HepG2 (cell line): ENCODE data around the gene FAM163A. TPM values are rescaled to one million over a fixed set of nuclear protein-coding genes. Genes with fewer than 3 reads are reported as not detected.

Source experiments
- ATAC-seq: fragments of 200-7000 bp; cut with Tn5 transposase; 3 replicates; pipeline ENCODE4 v1.9.1; 2020; ENCODE audit warnings: mild to moderate bottlenecking, moderate library complexity
- BruUV-seq: library from RNA; stranded (reverse); fragments of 400-500 nt; replicated peaks from 2 replicates; lab custom pipeline; 2021; lab: Mats Ljungman, UMichigan
- CTCF ChIA-PET: fragments of 300-600 bp; formaldehyde crosslinking; extraction: SDS; loops from one replicate; lab custom pipeline; 2021; ENCODE audit warnings: low total read pairs, inconsistent platforms, low intra/inter-chr PET ratio; lab: Yijun Ruan, JAX
- POLR2A ChIA-PET: fragments of 350-600 bp; sonication (Branson Sonifier 250); formaldehyde crosslinking; loops from one replicate; lab custom pipeline; 2020; ENCODE audit warnings: antibody characterized with exemption, inconsistent platforms; lab: Yijun Ruan, JAX
- DNase-seq: peaks from one replicate; pipeline ENCODE4 v3.0.0-alpha.2; 2015; ENCODE audit warnings: low spot score
- FAIRE-seq: peaks from 3 replicates; lab custom pipeline; 2011; peaks lifted over from hg19 to GRCh38; lab: Jason Lieb, UNC
- H2AFZ ChIP-seq: one replicate; pipeline ENCODE4 v1.6.1; 2011; ENCODE audit warnings: low read length, inconsistent platforms
- H3K27ac ChIP-seq: fragments of 300-600 bp; 3 replicates; pipeline ENCODE4 v1.8.0; 2011; ENCODE audit warnings: mixed run types, mild to moderate bottlenecking, mixed read lengths, low read length, inconsistent platforms; ENCODE audit not compliant: insufficient read depth; ENCODE audit errors: extremely low read length
- H3K27me3 ChIP-seq, 2 experiments: fragments of 200-600 bp in 1 of 2; 2 replicates in 1 of 2; 3 replicates in 1 of 2; pipeline versions ENCODE4 v1.6.0 to v1.8.0; 2011; ENCODE audit warnings: low read length in 2 of 2, mild to moderate bottlenecking in 2 of 2, moderate library complexity in 2 of 2, inconsistent platforms in 1 of 2; ENCODE audit not compliant: insufficient read depth in 2 of 2, control insufficient read depth in 1 of 2
- H3K36me3 ChIP-seq, 2 experiments: fragments of 200-600 bp in 1 of 2; replicated peaks in 1 of 2; 2 replicates in 1 of 2; 3 replicates in 1 of 2; pipeline versions ENCODE4 v1.5.1 to v1.8.0; 2011; ENCODE audit warnings: low read length in 2 of 2, inconsistent platforms in 1 of 2; ENCODE audit not compliant: insufficient read depth in 2 of 2, control insufficient read depth in 1 of 2
- H3K4me1 ChIP-seq: 2 replicates; pipeline ENCODE4 v1.5.1; 2012; ENCODE audit warnings: low read length, inconsistent platforms; ENCODE audit not compliant: insufficient read depth
- H3K4me2 ChIP-seq: 2 replicates; pipeline ENCODE4 v1.6.0; 2011; ENCODE audit warnings: low read depth, low read length, inconsistent platforms
- H3K4me3 ChIP-seq, 3 experiments: fragments of 200-600 bp in 1 of 3; sonication (generic), shearing (Covaris generic) in 1 of 3; replicated peaks in 1 of 3; 2 replicates each; pipeline ENCODE4 v1.5.1; 2011 to 2016; ENCODE audit warnings: low read length in 3 of 3, inconsistent platforms in 2 of 3, low read depth in 2 of 3, mild to moderate bottlenecking in 2 of 3, control low read depth in 1 of 3, mixed read lengths in 1 of 3; ENCODE audit not compliant: insufficient read depth in 1 of 3
- H3K79me2 ChIP-seq: one replicate; pipeline ENCODE4 v1.6.1; 2011; ENCODE audit warnings: low read length, inconsistent platforms; ENCODE audit not compliant: insufficient read depth
- H3K9ac ChIP-seq: 2 replicates; pipeline ENCODE4 v1.6.0; 2011; ENCODE audit warnings: mild to moderate bottlenecking, low read depth, low read length, inconsistent platforms; ENCODE audit not compliant: insufficient read depth
- H3K9me3 ChIP-seq: 2 replicates; pipeline ENCODE4 v1.5.1; 2012; ENCODE audit warnings: mild to moderate bottlenecking, low read length
- H4K20me1 ChIP-seq: 2 replicates; pipeline ENCODE4 v1.6.0; 2011; ENCODE audit warnings: inconsistent platforms, mild to moderate bottlenecking, low read length, moderate library complexity; ENCODE audit not compliant: insufficient read depth
- CEBPG ChIP-seq: IDR thresholded peaks from 2 replicates; pipeline ENCODE4 v1.6.1; 2016
- CENPT ChIP-seq: sonication (generic); formaldehyde crosslinking; IDR thresholded peaks from 2 replicates; pipeline ENCODE4 v1.8.0; 2022; ENCODE audit warnings: low read depth, mild to moderate bottlenecking, moderate library complexity, missing genetic modification reagents
- EEA1 ChIP-seq: sonication (generic); formaldehyde crosslinking; IDR thresholded peaks from 2 replicates; pipeline ENCODE4 v1.5.1; 2020; ENCODE audit warnings: mild to moderate bottlenecking, missing genetic modification reagents, borderline replicate concordance
- GZF1 ChIP-seq: sonication (generic); formaldehyde crosslinking; IDR thresholded peaks from 2 replicates; pipeline ENCODE4 v1.5.1; 2020; ENCODE audit warnings: mild to moderate bottlenecking, missing genetic modification reagents
- KAT8 ChIP-seq: IDR thresholded peaks from 2 replicates; pipeline ENCODE4 v1.6.1; 2016; ENCODE audit warnings: missing genetic modification reagents, missing compliant biosample characterization
- MYC ChIP-seq: sonication (generic); formaldehyde crosslinking; IDR thresholded peaks from 2 replicates; pipeline ENCODE4 v1.9.0; 2021; ENCODE audit warnings: missing genetic modification reagents, borderline replicate concordance
- NFKB2 ChIP-seq: sonication (generic); formaldehyde crosslinking; IDR thresholded peaks from 2 replicates; pipeline ENCODE4 v1.4.0; 2020; ENCODE audit warnings: missing genetic modification reagents, borderline replicate concordance
- NKX3-1 ChIP-seq: sonication (generic); formaldehyde crosslinking; IDR thresholded peaks from 2 replicates; pipeline ENCODE4 v1.5.0; 2020; ENCODE audit warnings: missing genetic modification reagents
- NR2F6 ChIP-seq, 2 experiments: IDR thresholded peaks; 2 replicates each; pipeline ENCODE4 v1.6.1; 2016; ENCODE audit warnings: antibody characterized with exemption in 1 of 2, mild to moderate bottlenecking in 1 of 2
- SNAI1 ChIP-seq: sonication (generic); formaldehyde crosslinking; IDR thresholded peaks from 2 replicates; pipeline ENCODE4 v1.5.0; 2020; ENCODE audit warnings: mild to moderate bottlenecking, missing genetic modification reagents, borderline replicate concordance
- THAP11 ChIP-seq: IDR thresholded peaks from 2 replicates; pipeline ENCODE4 v1.6.1; 2016; ENCODE audit warnings: missing biosample characterization, missing genetic modification reagents
- YEATS4 ChIP-seq: sonication (generic); formaldehyde crosslinking; IDR thresholded peaks from 2 replicates; pipeline ENCODE4 v1.4.0; 2020; ENCODE audit warnings: missing genetic modification reagents, borderline replicate concordance
- ZFP90 ChIP-seq: sonication (generic); formaldehyde crosslinking; IDR thresholded peaks from 2 replicates; pipeline ENCODE4 v1.8.0; 2022; ENCODE audit warnings: missing genetic modification reagents, mild to moderate bottlenecking, inconsistent platforms, borderline replicate concordance
- ZFY ChIP-seq: sonication (generic); formaldehyde crosslinking; IDR thresholded peaks from 2 replicates; pipeline ENCODE4 v1.4.0; 2020; ENCODE audit warnings: missing genetic modification reagents
- ZNF33A ChIP-seq: sonication (generic); formaldehyde crosslinking; IDR thresholded peaks from 2 replicates; pipeline ENCODE4 v1.5.1; 2020; ENCODE audit warnings: missing genetic modification reagents, mild to moderate bottlenecking, moderate library complexity, borderline replicate concordance
- ZNF773 ChIP-seq: sonication (generic); formaldehyde crosslinking; IDR thresholded peaks from 2 replicates; pipeline ENCODE4 v1.4.0; 2020; ENCODE audit warnings: missing genetic modification reagents, borderline replicate concordance
- WGBS: methylation state at CpG from one replicate; pipeline ENCODE4 v1.1.6; 2017; ENCODE audit warnings: low lambda C conversion rate; 5-methylcytosine and 5-hydroxymethylcytosine counted together
- in situ Hi-C: cut with HindIII; loops from 2 replicates; pipeline ENCODE4 v1.10.0; 2017; ENCODE audit warnings: low pct_unique_long_range_greater_than_20kb; ENCODE audit not compliant: extremely low pct_ligation_motif_present
- intact Hi-C: fragments of 100-400 bp; cut with micrococcal nuclease; formaldehyde crosslinking; loops from one replicate; pipeline ENCODE4 v1.10.0; 2022; ENCODE audit not compliant: unreplicated experiment
- polyA plus RNA-seq, 8 experiments: library from polyadenylated mRNA; depleted of rRNA in 3 of 8; stranded (reverse) in 7 of 8; unstranded in 1 of 8; fragments of >200 nt; fragmentation: Illumina TruSeq in 4 of 8; extraction: Trizol in 4 of 8; gene quantifications; 2 replicates each; pipeline versions ENCODE4 v1.2.1 to v1.2.3, GENCODE V29; 2011 to 2016; ENCODE audit warnings: low read depth in 4 of 8, missing spikeins in 1 of 8, mixed read lengths in 1 of 8; ENCODE audit not compliant: insufficient read depth in 1 of 8
- total RNA-seq, 5 experiments: library from RNA; depleted of rRNA; stranded (reverse); fragments of >200 nt; fragmentation: Illumina TruSeq; extraction: Trizol; gene quantifications; 2 replicates each; pipeline ENCODE4 v1.2.3, GENCODE V29; 2016; ENCODE audit warnings: low read depth in 1 of 5
- TF ChIP-seq, protein P1 (sequence below): sonication (generic); formaldehyde crosslinking; IDR thresholded peaks from 2 replicates; pipeline ENCODE4 v1.4.0; 2020; ENCODE audit warnings: mild to moderate bottlenecking, missing genetic modification reagents
- TF ChIP-seq, protein P2 (sequence below): sonication (generic); formaldehyde crosslinking; IDR thresholded peaks from 2 replicates; pipeline ENCODE4 v1.8.0; 2022; ENCODE audit warnings: low read depth, missing genetic modification reagents
- TF ChIP-seq, protein P3 (sequence below): sonication (generic); IDR thresholded peaks from 2 replicates; pipeline ENCODE4 v1.6.1; 2016; ENCODE audit warnings: low read depth, borderline replicate concordance
- TF ChIP-seq, protein P4 (sequence below): sonication (generic); formaldehyde crosslinking; IDR thresholded peaks from 2 replicates; pipeline ENCODE4 v1.9.0; 2021; ENCODE audit warnings: missing genetic modification reagents, mild to moderate bottlenecking, borderline replicate concordance

FAM163A gene
- total and polyA plus RNA-seq, 2 of the 13 experiments (the other 11 are each of a cell fraction or from before 2014, with no cell fraction given) = not detected

DNA sequence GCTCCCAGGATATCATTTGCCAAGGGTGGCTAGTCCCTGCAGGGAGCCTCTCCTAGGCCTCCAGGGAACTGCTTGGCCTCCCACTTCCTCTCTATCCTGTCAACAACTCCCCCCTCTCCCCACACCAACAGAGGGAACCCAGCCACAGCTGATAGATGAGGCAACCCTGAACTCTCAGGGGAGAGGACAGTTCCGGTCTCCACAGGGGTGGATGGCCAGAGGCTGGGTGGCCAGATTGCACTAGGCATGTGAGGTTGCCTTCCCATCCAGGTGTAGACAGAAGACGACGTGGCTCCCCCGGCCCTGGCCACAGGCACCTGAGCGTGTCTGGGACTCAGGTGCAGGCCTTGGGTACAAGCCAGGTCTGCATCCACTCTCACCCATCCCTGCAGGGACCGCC lies 81.2 kb downstream of the FAM163A start:
- ChIA-PET CTCF (no interaction called here), POLR2A (interaction anchor here (0.5 to 1.3 kb wide), 2 partner anchors 14 to 531 kb away, joined by 3 read pairs; partner anchors contain the start of gene SOAT1)
- intact Hi-C loops (no loop called here), in situ Hi-C loops (no loop called here)
- H3K9ac ChIP-seq = no peak overlapping the region
- DNase-seq = no peak
- H4K20me1 ChIP-seq = no peaks in the 10 kb centered on the region
- H3K9me3 ChIP-seq = no peaks in the 10 kb centered on the region
- no peaks in the 10 kb centered on the region for H3K36me3 ChIP-seq
- H3K4me1 ChIP-seq = peaks cover 9% of the 10 kb centered on the region; the same call in 1 of the 2 replicates
- H3K79me2 ChIP-seq = no peaks in the 10 kb centered on the region
- H3K27ac ChIP-seq = no peak overlapping the region
- peaks cover 1 to 45% of the 10 kb centered on the region in 2 experiments; a peak in 4 of 5 replicates for H3K27me3 ChIP-seq
- FAIRE-seq = no peak
- ATAC-seq = peak; percentile 47
- no peak overlapping the region for H2AFZ ChIP-seq
- BruUV-seq = no TSS peak
- 67% methylated on average over 1 of the region's 6 CpGs for WGBS
- H3K4me2 ChIP-seq = no peak overlapping the region; the same call in 1 of the 2 replicates
- H3K4me3 ChIP-seq = no peak overlapping the region
- TF ChIP-seq, protein P1, sequence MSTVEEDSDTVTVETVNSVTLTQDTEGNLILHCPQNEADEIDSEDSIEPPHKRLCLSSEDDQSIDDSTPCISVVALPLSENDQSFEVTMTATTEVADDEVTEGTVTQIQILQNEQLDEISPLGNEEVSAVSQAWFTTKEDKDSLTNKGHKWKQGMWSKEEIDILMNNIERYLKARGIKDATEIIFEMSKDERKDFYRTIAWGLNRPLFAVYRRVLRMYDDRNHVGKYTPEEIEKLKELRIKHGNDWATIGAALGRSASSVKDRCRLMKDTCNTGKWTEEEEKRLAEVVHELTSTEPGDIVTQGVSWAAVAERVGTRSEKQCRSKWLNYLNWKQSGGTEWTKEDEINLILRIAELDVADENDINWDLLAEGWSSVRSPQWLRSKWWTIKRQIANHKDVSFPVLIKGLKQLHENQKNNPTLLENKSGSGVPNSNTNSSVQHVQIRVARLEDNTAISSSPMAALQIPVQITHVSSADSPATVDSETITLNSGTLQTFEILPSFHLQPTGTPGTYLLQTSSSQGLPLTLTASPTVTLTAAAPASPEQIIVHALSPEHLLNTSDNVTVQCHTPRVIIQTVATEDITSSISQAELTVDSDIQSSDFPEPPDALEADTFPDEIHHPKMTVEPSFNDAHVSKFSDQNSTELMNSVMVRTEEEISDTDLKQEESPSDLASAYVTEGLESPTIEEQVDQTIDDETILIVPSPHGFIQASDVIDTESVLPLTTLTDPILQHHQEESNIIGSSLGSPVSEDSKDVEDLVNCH (CRISPR knock-in tag) = no peak
- TF ChIP-seq CENPT (CRISPR knock-in tag) (no peak), SNAI1 (CRISPR knock-in tag) (no peak), ZNF773 (CRISPR knock-in tag) (no peak), ZFP90 (no peak), THAP11 (CRISPR knock-in tag) (no peak), CEBPG (CRISPR knock-in tag) (no peak), EEA1 (CRISPR knock-in tag) (no peak), ZFY (no peak), NFKB2 (no peak), GZF1 (no peak), ZNF33A (CRISPR knock-in tag) (no peak), YEATS4 (CRISPR knock-in tag) (no peak), KAT8 (CRISPR knock-in tag) (no peak), NKX3-1 (no peak), MYC (CRISPR knock-in tag) (no peak), NR2F6 (IDR thresholded peaks at IDR 0.05) (no peak), NR2F6 (CRISPR knock-in tag; IDR thresholded peaks at IDR 0.05) (no peak)
- TF ChIP-seq, protein P2, sequence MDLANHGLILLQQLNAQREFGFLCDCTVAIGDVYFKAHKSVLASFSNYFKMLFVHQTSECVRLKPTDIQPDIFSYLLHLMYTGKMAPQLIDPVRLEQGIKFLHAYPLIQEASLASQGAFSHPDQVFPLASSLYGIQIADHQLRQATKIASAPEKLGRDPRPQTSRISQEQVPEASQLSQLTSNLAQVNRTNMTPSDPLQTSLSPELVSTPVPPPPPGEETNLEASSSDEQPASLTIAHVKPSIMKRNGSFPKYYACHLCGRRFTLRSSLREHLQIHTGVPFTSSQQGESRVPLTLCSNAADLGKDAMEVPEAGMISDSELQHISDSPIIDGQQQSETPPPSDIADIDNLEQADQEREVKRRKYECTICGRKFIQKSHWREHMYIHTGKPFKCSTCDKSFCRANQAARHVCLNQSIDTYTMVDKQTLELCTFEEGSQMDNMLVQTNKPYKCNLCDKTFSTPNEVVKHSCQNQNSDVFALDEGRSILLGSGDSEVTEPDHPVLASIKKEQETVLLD = no peak
- TF ChIP-seq, protein P3, sequence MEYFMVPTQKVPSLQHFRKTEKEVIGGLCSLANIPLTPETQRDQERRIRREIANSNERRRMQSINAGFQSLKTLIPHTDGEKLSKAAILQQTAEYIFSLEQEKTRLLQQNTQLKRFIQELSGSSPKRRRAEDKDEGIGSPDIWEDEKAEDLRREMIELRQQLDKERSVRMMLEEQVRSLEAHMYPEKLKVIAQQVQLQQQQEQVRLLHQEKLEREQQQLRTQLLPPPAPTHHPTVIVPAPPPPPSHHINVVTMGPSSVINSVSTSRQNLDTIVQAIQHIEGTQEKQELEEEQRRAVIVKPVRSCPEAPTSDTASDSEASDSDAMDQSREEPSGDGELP = peak; percentile 84; the same call in 1 of the 2 replicates
- TF ChIP-seq, protein P4, sequence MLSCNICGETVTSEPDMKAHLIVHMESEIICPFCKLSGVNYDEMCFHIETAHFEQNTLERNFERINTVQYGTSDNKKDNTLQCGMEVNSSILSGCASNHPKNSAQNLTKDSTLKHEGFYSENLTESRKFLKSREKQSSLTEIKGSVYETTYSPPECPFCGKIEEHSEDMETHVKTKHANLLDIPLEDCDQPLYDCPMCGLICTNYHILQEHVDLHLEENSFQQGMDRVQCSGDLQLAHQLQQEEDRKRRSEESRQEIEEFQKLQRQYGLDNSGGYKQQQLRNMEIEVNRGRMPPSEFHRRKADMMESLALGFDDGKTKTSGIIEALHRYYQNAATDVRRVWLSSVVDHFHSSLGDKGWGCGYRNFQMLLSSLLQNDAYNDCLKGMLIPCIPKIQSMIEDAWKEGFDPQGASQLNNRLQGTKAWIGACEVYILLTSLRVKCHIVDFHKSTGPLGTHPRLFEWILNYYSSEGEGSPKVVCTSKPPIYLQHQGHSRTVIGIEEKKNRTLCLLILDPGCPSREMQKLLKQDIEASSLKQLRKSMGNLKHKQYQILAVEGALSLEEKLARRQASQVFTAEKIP = no peak
